HL-60 (cell line): ENCODE results near the gene PLD2.

Experiments used
- DNase-seq, 2 experiments: peaks; one replicate each; pipeline ENCODE4 v3.0.0-alpha.2; 2010 to 2020; ENCODE audit warnings: low read depth in 1 of 2, low spot score in 1 of 2
- H3K27ac ChIP-seq: fragments of 250-450 bp; sonication (Bioruptor Pico); replicated peaks from 2 replicates; pipeline ENCODE4 v1.5.1; 2020; ENCODE audit warnings: mild to moderate bottlenecking, moderate library complexity
- H3K27me3 ChIP-seq: fragments of 250-450 bp; sonication (Bioruptor Pico); 2 replicates; pipeline ENCODE4 v1.5.1; 2021; ENCODE audit warnings: mild to moderate bottlenecking, moderate library complexity; ENCODE audit not compliant: insufficient read depth, poor library complexity, severe bottlenecking
- H3K4me3 ChIP-seq: replicated peaks from 2 replicates; pipeline ENCODE4 v1.5.1; 2011; ENCODE audit warnings: mild to moderate bottlenecking, control low read depth, low read length; ENCODE audit not compliant: insufficient read depth
- GABPA ChIP-seq: IDR thresholded peaks from 2 replicates; pipeline ENCODE4 v1.6.1; 2012; ENCODE audit warnings: low read depth
- POLR2AphosphoS5 ChIP-seq: IDR thresholded peaks from 2 replicates; pipeline ENCODE4 v1.6.1; 2012; ENCODE audit warnings: low read depth
- SPI1 ChIP-seq: IDR thresholded peaks from 2 replicates; pipeline ENCODE4 v1.6.1; 2012; ENCODE audit warnings: low read depth, mild to moderate bottlenecking, borderline replicate concordance
- TF ChIP-seq, protein P1 (sequence below): IDR thresholded peaks from 2 replicates; pipeline ENCODE4 v1.6.1; 2012; ENCODE audit warnings: low read depth; ENCODE audit not compliant: insufficient replicate concordance
- TF ChIP-seq, protein P2 (sequence below): IDR thresholded peaks from one replicate; pipeline ENCODE4 v1.5.1; 2011; ENCODE audit warnings: low read length, control low read depth, inconsistent platforms; ENCODE audit not compliant: insufficient read depth

PLD2 gene

GRCh38 chr17:4859816-4860625, 53.1 kb downstream of the PLD2 start:
- TF ChIP-seq, protein P1, sequence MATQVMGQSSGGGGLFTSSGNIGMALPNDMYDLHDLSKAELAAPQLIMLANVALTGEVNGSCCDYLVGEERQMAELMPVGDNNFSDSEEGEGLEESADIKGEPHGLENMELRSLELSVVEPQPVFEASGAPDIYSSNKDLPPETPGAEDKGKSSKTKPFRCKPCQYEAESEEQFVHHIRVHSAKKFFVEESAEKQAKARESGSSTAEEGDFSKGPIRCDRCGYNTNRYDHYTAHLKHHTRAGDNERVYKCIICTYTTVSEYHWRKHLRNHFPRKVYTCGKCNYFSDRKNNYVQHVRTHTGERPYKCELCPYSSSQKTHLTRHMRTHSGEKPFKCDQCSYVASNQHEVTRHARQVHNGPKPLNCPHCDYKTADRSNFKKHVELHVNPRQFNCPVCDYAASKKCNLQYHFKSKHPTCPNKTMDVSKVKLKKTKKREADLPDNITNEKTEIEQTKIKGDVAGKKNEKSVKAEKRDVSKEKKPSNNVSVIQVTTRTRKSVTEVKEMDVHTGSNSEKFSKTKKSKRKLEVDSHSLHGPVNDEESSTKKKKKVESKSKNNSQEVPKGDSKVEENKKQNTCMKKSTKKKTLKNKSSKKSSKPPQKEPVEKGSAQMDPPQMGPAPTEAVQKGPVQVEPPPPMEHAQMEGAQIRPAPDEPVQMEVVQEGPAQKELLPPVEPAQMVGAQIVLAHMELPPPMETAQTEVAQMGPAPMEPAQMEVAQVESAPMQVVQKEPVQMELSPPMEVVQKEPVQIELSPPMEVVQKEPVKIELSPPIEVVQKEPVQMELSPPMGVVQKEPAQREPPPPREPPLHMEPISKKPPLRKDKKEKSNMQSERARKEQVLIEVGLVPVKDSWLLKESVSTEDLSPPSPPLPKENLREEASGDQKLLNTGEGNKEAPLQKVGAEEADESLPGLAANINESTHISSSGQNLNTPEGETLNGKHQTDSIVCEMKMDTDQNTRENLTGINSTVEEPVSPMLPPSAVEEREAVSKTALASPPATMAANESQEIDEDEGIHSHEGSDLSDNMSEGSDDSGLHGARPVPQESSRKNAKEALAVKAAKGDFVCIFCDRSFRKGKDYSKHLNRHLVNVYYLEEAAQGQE, result no peak
- TF ChIP-seq GABPA (no peak), POLR2AphosphoS5 (no peak), SPI1 (no peak)
- TF ChIP-seq, protein P2, sequence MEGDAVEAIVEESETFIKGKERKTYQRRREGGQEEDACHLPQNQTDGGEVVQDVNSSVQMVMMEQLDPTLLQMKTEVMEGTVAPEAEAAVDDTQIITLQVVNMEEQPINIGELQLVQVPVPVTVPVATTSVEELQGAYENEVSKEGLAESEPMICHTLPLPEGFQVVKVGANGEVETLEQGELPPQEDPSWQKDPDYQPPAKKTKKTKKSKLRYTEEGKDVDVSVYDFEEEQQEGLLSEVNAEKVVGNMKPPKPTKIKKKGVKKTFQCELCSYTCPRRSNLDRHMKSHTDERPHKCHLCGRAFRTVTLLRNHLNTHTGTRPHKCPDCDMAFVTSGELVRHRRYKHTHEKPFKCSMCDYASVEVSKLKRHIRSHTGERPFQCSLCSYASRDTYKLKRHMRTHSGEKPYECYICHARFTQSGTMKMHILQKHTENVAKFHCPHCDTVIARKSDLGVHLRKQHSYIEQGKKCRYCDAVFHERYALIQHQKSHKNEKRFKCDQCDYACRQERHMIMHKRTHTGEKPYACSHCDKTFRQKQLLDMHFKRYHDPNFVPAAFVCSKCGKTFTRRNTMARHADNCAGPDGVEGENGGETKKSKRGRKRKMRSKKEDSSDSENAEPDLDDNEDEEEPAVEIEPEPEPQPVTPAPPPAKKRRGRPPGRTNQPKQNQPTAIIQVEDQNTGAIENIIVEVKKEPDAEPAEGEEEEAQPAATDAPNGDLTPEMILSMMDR, result no peak
- Histone ChIP-seq H3K4me3 (no peak overlapping the region), H3K27me3 (no peaks in the 10 kb centered on the region), H3K27ac (no peak overlapping the region)
- DNase-seq, result no peak

- H3K27me3 ChIP-seq, result no peaks in the 10 kb centered on the region
- no peak overlapping the region for H3K4me3 ChIP-seq
- TF ChIP-seq, protein P2, result no peak
- TF ChIP-seq, protein P1, result no peak
- no peak overlapping the region for H3K27ac ChIP-seq
- DNase-seq, result no peak
Measured at GRCh38 chr17:4860651-4861050, 53.7 kb downstream of the PLD2 start.

GRCh38 chr17:4861052-4861451, 54.1 kb downstream of the PLD2 start:
- TF ChIP-seq, protein P2, result no peak
- Histone ChIP-seq H3K4me3 (no peak overlapping the region), H3K27me3 (no peaks in the 10 kb centered on the region), H3K27ac (no peak overlapping the region)
- no peak for DNase-seq

DNA sequence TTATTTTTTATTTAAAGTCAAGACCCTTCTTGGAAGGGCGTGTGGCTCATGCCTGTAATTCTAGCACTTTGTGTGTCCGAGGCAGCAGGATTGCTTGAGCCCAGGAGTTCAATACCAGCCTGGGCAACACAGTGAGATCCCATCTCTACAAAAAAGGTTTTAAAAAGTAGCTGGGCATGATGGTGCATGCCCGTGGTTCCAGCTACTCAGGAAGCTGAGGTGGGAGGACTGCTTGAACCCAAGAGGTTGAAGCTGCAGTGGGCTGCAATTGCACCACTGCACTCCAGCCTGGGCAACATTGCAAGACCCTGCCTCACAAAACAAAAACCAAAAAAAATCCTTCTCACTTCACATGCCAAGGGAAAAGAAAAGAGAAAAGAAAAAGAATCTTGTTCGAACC, 55.8 kb downstream of the PLD2 start:
- TF ChIP-seq, protein P1, result no peak
- TF ChIP-seq SPI1, result no peak
- TF ChIP-seq, protein P2, result no peak
- TF ChIP-seq GABPA, result no peak
- TF ChIP-seq POLR2AphosphoS5, result no peak
- no peak for DNase-seq
- Histone ChIP-seq H3K27me3 (no peaks in the 10 kb centered on the region), H3K4me3 (no peak overlapping the region), H3K27ac (no peak overlapping the region)
